Activated T-helper 2 cell treated with anti-CD3 and anti-CD28 coated beads, Interferon-gamma antibody, Interleukin-2, Interleukin-4, amounts not matched to agents 10 μg/mL and 5 μg/mL and 100 μg/mL, durations not matched to agents 14 hours and 24 hours and 36 hours (primary cell): ENCODE measurements around the gene MEIS3. TPM values are rescaled to one million over a fixed set of nuclear protein-coding genes. Genes with fewer than 3 reads are reported as not detected.
"Not testable (repeated sequence)": the region's sequence is repeated elsewhere in the genome, so short reads cannot be mapped to it uniquely, and the experiment has no call there.

Source experiments
- DNase-seq: peaks from one replicate; pipeline ENCODE4 v3.0.0; 2021; ENCODE audit warnings: low spot score
- H3K27ac Mint-ChIP-seq: one replicate; pipeline ENCODE4 v1.8.0; 2021; ENCODE audit warnings: mixed read lengths
- H3K27me3 Mint-ChIP-seq: one replicate; pipeline ENCODE4 v1.8.0; 2021; ENCODE audit warnings: low read depth, mixed read lengths
- H3K36me3 Mint-ChIP-seq: one replicate; pipeline ENCODE4 v1.8.0; 2021; ENCODE audit warnings: low read depth, mixed read lengths
- H3K4me1 Mint-ChIP-seq: one replicate; pipeline ENCODE4 v1.8.0; 2021; ENCODE audit warnings: low read depth, mixed read lengths
- H3K4me3 Mint-ChIP-seq: one replicate; pipeline ENCODE4 v1.8.0; 2021; ENCODE audit warnings: low read depth, mild to moderate bottlenecking, moderate library complexity, mixed read lengths
- H3K9me3 Mint-ChIP-seq: one replicate; pipeline ENCODE4 v1.8.0; 2021; ENCODE audit warnings: mixed read lengths
- intact Hi-C: fragments of 100-400 bp; cut with micrococcal nuclease; formaldehyde crosslinking; loops from one replicate; pipeline ENCODE4 v1.15.1; 2023
- total RNA-seq: library from RNA; stranded (reverse); gene quantifications from 2 replicates; pipeline ENCODE4 v1.2.3, GENCODE V29; 2022

MEIS3 gene
- total RNA-seq, 1 donor from 2014 or later: 0.16 TPM

DNA sequence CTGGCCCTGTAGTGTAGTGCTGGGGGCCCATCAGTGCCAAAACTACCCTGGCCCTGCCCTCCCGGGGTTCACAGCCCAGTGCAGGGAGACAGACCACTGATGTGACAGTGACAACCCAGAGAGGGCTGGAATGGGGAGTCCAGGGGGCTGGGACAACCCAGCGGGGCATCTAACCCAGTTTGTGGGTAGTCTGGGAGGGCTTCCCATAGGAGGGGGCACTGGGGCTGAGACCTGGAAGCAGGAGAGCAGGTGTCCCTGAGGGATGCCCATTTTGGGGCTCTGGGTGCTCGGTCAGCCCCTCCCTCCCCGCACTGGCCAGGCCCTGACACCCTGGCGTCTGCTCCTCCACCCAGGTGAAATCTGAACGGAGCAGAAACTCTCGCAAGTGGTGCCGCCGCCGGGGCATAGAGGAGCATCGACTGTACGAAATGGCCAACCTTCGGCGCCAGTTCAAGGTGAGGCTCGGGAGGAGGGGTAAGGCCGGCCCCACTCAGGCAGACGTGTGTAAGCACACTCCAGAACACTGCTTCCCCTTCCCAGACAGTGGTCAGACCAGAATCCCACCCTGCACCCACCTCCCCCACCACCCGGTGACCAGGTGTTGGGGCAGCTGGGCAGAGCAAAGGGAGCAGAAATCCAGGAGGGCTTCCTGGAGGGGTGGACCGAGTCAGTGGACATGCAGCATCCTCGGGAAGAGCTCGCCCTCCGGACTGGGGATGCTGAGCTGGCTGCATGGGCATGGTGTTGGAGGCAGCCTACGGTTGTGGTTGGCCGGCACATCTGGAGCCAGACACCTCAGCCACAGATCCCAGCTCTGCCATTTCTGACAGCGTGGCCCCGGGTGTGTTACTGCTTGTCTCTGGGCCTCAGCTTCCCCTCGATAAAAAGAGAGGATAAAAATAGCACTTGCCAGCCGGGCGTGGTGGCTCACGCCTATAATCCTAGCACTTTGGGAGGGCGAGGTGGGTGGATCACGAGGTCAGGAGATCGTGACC, 45.8 kb downstream of the MEIS3 start:
- H3K27me3 Mint-ChIP-seq: no peaks in the 10 kb centered on the region
- H3K4me1 Mint-ChIP-seq: no peaks in the 10 kb centered on the region
- no peaks in the 10 kb centered on the region for H3K9me3 Mint-ChIP-seq
- H3K4me3 Mint-ChIP-seq: no peak overlapping the region
- no peak overlapping the region for H3K27ac Mint-ChIP-seq
- peaks cover 33% of the 10 kb centered on the region for H3K36me3 Mint-ChIP-seq
- intact Hi-C loops: no loop called here
- DNase-seq: no peak

DNA sequence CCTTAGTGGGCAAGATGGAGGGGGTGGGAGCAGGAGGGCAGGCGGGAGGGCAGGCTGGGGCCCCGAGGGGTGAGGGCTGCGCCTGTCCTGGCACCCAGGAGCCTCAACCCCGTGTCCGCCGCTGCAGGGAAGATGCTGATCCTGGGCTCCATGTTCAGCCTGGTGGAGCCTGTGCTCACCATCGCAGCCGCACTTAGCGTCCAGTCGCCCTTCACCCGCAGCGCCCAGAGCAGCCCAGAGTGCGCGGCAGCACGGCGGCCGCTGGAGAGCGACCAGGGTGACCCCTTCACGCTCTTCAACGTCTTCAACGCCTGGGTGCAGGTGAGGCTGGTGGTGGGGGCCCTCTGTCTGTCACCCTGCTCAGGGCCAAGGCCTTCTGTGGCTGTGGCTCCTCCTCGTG, 46.7 kb downstream of the MEIS3 start:
- intact Hi-C loops: no loop called here
- H3K4me3 Mint-ChIP-seq: no peak overlapping the region
- H3K36me3 Mint-ChIP-seq: peaks cover 33% of the 10 kb centered on the region
- no peaks in the 10 kb centered on the region for H3K9me3 Mint-ChIP-seq
- H3K4me1 Mint-ChIP-seq: no peaks in the 10 kb centered on the region
- no peaks in the 10 kb centered on the region for H3K27me3 Mint-ChIP-seq
- H3K27ac Mint-ChIP-seq: no peak overlapping the region
- DNase-seq: no peak

DNA sequence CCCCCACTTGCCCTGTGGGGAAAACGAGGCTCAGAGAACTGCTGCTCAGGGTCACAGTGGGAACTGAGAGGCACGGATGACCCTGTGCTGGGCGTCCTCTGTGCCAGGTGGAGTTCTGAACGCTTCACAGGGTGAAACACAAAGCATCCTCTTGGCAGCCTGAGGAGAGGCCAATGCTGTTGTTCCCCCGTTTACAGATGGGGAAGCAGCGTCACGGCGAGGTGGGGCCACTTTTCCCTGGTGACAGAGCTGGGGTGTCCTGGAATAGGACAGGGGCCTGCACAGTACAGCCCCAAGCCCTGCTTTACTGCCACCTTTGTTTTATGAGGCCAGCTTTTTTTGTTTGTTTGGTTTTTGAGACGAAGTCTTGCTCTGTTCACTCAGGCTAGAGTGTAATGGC, 48.1 kb downstream of the MEIS3 start:
- Mint-ChIP-seq H3K36me3 (peaks cover 41% of the 10 kb centered on the region), H3K27ac (no peak overlapping the region), H3K27me3 (no peaks in the 10 kb centered on the region), H3K9me3 (no peaks in the 10 kb centered on the region), H3K4me1 (no peaks in the 10 kb centered on the region), H3K4me3 (no peak overlapping the region)
- intact Hi-C loops: no loop called here
- DNase-seq: no peak

DNA sequence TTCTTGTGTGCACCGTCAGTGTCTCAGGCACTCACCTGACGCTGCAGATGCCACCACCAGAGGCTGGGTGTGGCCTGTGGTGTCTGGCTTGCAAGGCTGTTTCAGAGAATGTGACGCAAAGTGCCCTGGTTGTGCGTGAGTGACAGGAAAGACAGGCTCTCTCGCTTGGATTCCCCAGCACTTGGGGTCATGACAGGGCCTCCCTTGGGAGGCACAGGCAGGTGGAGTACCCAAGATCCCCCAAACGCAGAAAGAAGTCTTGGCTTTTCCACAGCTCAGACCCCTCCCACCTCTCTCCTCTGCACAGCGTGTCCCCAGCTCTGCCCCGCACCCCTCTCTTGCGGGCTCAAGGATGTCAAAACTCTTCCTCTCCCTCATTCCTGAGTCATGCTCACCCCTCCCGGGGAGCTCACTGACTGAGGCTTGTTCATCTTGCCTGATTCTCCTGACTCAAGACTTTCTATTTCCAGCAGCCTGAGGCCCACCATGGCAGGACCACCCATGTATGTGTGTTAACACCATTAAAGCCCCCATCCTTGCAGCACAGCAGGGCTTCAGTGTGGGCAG, 49.2 kb downstream of the MEIS3 start:
- intact Hi-C loops: no loop called here
- Mint-ChIP-seq H3K27me3 (no peaks in the 10 kb centered on the region), H3K4me1 (no peaks in the 10 kb centered on the region), H3K9me3 (no peaks in the 10 kb centered on the region), H3K27ac (no peak overlapping the region), H3K4me3 (no peak overlapping the region), H3K36me3 (peaks cover 45% of the 10 kb centered on the region)
- no peak for DNase-seq

DNA sequence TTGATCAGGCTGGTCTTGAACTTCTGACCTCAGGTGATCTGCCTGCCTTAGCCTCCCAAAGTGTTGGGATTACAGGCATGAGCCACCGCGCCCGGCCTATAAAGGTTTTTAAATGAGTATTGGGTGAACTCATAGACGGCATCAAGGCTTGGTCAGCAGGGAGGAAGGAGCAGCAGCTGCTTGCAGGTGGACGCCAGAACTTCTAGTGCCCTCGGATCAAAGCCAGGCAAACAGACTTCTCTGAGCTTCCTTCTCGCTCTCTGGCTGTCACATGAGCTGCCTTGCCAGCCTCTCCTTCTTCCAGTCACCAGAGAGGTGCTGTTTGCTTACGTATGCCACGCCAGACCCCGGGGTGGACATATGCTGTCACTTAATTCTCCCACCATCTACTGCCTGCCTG, 53.9 kb downstream of the MEIS3 start:
- H3K36me3 Mint-ChIP-seq: peaks cover 61% of the 10 kb centered on the region
- intact Hi-C loops, H3K27me3 Mint-ChIP-seq, H3K4me1 Mint-ChIP-seq, DNase-seq, H3K4me3 Mint-ChIP-seq, H3K27ac Mint-ChIP-seq, H3K9me3 Mint-ChIP-seq: not testable (repeated sequence)

DNA sequence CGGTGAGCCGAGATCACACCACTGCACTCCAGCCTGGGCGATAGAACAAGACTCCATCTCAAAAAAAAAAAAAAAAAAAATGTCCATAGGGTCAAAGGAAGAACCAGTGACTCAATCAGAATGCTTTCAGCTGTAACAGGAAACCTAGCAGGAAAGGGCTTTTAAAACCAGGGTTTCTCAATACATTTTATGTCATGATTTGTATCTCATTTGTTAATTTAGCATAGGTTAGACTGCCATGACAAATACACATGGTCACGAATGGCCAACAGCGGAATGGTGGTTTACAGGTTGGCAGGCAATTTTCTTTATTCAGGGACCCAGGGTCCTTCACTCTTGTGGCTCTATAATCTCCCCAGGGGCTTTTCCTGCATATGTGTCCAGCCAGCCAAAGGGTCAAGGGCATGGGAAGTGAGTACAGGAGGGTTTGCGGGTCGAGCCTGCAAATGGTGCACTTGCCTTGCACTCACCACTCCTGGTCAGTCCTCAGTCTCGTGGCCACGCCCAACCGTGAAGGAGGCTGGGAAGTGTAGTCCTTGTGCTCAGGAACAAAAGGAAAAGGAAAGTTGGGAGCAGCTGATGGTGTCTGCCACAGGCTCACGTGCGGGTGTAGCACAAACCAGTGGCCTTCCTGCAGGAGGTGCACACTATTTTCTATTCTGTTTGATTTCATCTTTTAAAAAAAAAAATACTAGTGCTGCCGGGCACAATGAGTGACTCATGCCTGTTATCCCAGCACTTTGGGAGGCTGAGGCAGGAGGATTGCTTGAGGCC, 55.4 kb downstream of the MEIS3 start:
- Mint-ChIP-seq H3K9me3 (no peaks in the 10 kb centered on the region), H3K4me1 (peaks cover 2% of the 10 kb centered on the region), H3K27ac (no peak overlapping the region), H3K36me3 (peaks cover 63% of the 10 kb centered on the region), H3K27me3 (no peaks in the 10 kb centered on the region), H3K4me3 (no peak overlapping the region)
- DNase-seq: no peak
- intact Hi-C loops: no loop called here

DNA sequence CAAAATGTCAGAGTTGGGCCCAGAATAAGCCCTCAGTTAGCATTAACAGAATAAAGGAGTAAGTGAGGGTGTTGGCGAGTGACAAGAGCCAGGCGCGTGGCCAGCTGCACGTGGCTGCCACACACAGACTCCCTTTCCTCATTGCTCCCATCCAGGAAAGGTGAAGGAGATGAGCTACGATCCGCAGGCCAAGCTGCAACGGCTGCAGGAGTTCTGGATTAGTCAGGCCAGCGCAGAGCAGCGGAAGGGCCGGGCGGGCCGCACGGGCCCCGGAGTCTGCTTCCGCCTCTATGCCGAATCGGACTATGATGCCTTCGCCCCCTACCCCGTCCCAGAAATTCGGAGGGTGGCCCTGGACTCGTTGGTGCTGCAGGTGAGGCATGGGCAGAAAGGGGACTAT, 57.0 kb downstream of the MEIS3 start:
- no peak for DNase-seq
- intact Hi-C loops: no loop called here
- Mint-ChIP-seq H3K4me3 (no peak overlapping the region), H3K27me3 (no peaks in the 10 kb centered on the region), H3K4me1 (peaks cover 2% of the 10 kb centered on the region), H3K36me3 (peaks cover 74% of the 10 kb centered on the region), H3K27ac (no peak overlapping the region), H3K9me3 (no peaks in the 10 kb centered on the region)

DNA sequence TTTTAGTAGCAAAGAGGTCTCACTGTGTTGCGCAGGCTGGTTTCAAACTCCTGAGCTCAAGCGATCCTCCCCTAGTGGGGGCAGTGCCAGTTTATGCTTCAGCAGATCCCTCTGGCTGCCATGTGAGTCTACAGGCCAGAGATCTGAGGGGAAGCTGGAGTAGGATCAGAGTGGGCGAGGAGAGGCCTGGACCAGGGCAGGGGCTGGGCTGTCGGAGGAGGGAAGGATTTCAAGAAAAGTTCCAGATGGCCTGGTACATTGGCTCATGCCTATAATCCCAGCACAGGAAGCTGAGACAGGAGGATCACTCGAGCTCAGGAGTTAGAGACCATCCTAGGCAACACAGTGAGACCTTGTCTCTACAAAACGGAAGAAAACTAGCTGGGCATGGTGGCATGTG, 60.4 kb downstream of the MEIS3 start:
- Mint-ChIP-seq H3K4me3 (no peak overlapping the region), H3K27me3 (no peaks in the 10 kb centered on the region), H3K4me1 (peaks cover under 1% of the 10 kb centered on the region), H3K27ac (no peak overlapping the region), H3K36me3 (peaks cover 82% of the 10 kb centered on the region), H3K9me3 (no peaks in the 10 kb centered on the region)
- intact Hi-C loops: no loop called here
- no peak for DNase-seq

DNA sequence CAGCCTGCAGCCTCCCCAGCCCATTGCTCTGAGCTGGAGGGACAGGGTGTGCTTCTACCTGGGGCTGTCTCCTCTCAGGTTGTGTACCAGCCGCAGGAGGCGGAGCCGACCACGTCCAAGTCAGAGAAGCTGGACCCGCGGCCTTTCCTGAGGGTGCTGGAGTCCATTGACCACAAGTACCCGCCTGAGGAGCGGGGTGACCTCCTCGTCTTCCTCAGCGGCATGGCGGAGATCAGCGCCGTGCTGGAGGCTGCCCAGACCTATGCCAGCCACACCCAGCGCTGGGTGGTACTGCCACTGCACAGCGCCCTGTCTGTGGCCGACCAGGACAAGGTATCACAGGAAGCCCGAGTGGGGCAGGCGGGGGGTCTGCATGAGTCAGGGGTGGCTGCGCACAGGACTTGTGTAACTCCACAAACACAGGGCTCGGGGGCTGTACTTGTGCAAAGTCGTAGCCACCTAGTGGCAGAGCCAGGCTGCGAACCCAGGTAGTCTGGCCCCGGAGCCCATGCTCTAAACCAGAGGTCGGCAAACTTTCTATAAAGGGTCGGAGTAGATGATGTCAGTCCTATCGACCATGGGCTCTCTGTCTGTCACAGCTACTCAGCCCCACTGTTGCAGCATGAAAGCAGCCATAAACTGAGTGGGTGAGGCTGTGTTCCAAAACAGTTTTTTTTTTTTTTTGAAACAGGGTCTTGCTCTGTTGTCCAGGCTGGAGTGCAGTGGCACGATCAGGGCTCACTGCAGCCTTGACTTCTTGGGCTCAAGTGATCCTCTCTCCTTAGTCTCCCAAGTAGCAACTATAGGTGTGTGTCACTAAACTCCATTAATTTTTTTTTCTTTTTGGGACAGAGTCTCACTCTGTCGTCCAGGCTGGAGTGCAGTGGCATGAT, 61.3 kb downstream of the MEIS3 start:
- Mint-ChIP-seq H3K9me3 (no peaks in the 10 kb centered on the region), H3K27ac (no peak overlapping the region), H3K4me1 (no peaks in the 10 kb centered on the region), H3K4me3 (no peak overlapping the region), H3K36me3 (peaks cover 86% of the 10 kb centered on the region), H3K27me3 (no peaks in the 10 kb centered on the region)
- DNase-seq: no peak
- intact Hi-C loops: no loop called here

DNA sequence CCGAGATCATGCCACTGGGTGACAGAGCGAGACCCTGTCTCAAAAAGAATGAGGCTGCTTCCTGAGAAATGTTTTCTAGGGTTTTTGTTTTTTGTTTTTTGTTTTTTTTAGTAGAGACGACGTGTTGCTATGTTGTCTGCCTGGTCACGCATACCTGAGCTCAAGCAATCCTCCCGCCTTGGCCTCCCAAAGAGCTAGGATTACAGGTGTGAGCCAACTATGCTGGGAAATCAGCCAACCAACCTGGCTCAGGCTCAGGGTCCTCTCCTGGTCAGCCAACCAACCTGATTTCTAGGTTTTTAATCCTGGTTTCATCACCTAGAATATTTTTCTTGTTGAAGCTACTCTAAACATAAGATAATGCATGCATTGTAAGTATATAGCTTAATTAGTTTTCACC, 62.4 kb downstream of the MEIS3 start:
- no peaks in the 10 kb centered on the region for H3K27me3 Mint-ChIP-seq
- H3K36me3 Mint-ChIP-seq: peaks cover 91% of the 10 kb centered on the region
- H3K4me1 Mint-ChIP-seq: peaks cover 3% of the 10 kb centered on the region
- intact Hi-C loops: no loop called here
- H3K9me3 Mint-ChIP-seq: no peaks in the 10 kb centered on the region
- H3K4me3 Mint-ChIP-seq: no peak overlapping the region
- no peak overlapping the region for H3K27ac Mint-ChIP-seq
- DNase-seq: no peak

DNA sequence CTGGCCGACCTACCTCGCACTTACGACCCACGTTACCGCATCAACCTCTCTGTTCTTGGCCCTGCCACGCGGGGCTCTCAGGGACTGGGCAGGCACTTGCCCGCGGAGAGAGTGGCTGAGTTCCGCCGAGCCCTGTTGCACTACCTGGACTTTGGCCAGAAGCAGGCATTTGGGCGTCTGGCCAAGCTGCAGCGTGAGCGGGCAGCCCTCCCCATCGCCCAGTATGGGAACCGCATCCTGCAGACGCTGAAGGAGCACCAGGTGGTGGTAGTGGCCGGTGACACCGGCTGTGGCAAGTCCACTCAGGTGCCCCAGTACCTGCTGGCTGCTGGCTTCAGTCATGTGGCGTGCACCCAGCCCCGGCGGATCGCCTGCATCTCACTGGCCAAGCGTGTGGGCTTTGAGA, 66.0 kb downstream of the MEIS3 start:
- Mint-ChIP-seq H3K27me3 (no peaks in the 10 kb centered on the region), H3K27ac (no peak overlapping the region), H3K9me3 (no peaks in the 10 kb centered on the region), H3K36me3 (peaks cover 74% of the 10 kb centered on the region), H3K4me3 (no peak overlapping the region), H3K4me1 (peaks cover 20% of the 10 kb centered on the region)
- DNase-seq: no peak
- intact Hi-C loops: no loop called here
